Esophagus muscularis mucosa (tissue), 3 donors: ENCODE results near the gene OLIG3.

Experiments
- POLR2A ChIP-seq: fragments of 450-650 bp; IDR thresholded peaks from one replicate; pipeline ENCODE4 v1.6.1; 2017; ENCODE audit warnings: antibody characterized with exemption, moderate library complexity, mild to moderate bottlenecking, low read depth
- POLR2AphosphoS5 ChIP-seq, 2 donors: sonication (generic); formaldehyde crosslinking; IDR thresholded peaks; one replicate each; pipeline ENCODE4 v1.6.1; 2017; ENCODE audit warnings: antibody characterized with exemption in 2 of 2
- TF ChIP-seq, protein P1 (sequence below), 3 experiments: fragments of 200-600 bp in 2 of 3; fragments of 450-650 bp in 1 of 3; sonication (generic) in 2 of 3; IDR thresholded peaks; one replicate each; pipeline ENCODE4 v1.5.1; 2017 to 2019; ENCODE audit warnings: antibody characterized with exemption in 3 of 3, mild to moderate bottlenecking in 2 of 3, moderate library complexity in 1 of 3

DNA sequence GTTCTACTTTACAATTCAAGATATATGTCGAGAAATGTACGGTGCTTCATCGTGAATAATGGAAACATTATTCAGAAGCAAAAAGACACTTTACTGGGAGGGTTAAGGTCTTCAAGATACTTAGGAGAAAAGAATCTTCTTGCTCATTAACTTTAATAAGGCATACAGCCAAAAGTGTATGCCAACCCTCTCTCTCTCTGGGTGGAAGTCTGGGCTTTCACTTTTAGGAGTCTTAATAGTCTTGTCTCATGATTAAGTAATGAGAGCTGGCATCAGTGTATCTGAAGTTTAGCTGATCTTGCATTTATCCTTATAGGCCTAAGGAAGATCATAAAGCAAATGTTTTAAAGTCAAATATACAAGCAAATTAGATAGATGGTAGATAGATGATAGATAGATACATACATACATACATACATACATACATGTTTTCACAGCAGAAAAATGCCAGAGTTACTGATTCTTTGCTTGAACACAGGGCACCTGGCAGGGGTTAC, 21.5 kb downstream of the OLIG3 start:
- TF ChIP-seq, protein P1, sequence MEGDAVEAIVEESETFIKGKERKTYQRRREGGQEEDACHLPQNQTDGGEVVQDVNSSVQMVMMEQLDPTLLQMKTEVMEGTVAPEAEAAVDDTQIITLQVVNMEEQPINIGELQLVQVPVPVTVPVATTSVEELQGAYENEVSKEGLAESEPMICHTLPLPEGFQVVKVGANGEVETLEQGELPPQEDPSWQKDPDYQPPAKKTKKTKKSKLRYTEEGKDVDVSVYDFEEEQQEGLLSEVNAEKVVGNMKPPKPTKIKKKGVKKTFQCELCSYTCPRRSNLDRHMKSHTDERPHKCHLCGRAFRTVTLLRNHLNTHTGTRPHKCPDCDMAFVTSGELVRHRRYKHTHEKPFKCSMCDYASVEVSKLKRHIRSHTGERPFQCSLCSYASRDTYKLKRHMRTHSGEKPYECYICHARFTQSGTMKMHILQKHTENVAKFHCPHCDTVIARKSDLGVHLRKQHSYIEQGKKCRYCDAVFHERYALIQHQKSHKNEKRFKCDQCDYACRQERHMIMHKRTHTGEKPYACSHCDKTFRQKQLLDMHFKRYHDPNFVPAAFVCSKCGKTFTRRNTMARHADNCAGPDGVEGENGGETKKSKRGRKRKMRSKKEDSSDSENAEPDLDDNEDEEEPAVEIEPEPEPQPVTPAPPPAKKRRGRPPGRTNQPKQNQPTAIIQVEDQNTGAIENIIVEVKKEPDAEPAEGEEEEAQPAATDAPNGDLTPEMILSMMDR (IDR thresholded peaks at IDR 0.05), result no peak
- no peak for TF ChIP-seq POLR2A
- no peak for TF ChIP-seq POLR2AphosphoS5 (IDR thresholded peaks at IDR 0.05)
